Caki2 (cell line): ENCODE measurements around the gene WAS. TPM values are rescaled to one million over a fixed set of nuclear protein-coding genes. Genes with fewer than 3 reads are reported as not detected.
"Not testable (repeated sequence)": the region's sequence is repeated elsewhere in the genome, so short reads cannot be mapped to it uniquely, and the experiment has no call there.

ENCODE experiments used
- DNase-seq: peaks from one replicate; pipeline ENCODE4 v3.0.0-alpha.2; 2015; ENCODE audit warnings: low read depth
- in situ Hi-C: cut with HindIII; loops from 2 replicates; pipeline ENCODE4 v1.10.0; 2016; ENCODE audit warnings: low sequenced_read_pairs, low pct_unique_long_range_greater_than_20kb, mixed read lengths
- total RNA-seq: library from RNA; depleted of rRNA; stranded (reverse); fragments of >200 nt; shearing (Covaris generic); gene quantifications from 2 replicates; pipeline ENCODE4 v1.2.3, GENCODE V29; 2014; ENCODE audit warnings: low replicate concordance; rRNA removed

Gene WAS
- 2.7 TPM in 1 of 2 replicates, not detected in the other for total RNA-seq

DNA sequence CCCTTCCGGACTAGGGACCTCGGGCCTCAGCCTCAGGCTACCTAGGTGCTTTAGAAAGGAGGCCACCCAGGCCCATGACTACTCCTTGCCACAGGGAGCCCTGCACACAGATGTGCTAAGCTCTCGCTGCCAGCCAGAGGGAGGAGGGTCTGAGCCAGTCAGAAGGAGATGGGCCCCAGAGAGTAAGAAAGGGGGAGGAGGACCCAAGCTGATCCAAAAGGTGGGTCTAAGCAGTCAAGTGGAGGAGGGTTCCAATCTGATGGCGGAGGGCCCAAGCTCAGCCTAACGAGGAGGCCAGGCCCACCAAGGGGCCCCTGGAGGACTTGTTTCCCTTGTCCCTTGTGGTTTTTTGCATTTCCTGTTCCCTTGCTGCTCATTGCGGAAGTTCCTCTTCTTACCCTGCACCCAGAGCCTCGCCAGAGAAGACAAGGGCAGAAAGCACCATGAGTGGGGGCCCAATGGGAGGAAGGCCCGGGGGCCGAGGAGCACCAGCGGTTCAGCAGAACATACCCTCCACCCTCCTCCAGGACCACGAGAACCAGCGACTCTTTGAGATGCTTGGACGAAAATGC lies at the start of gene WAS:
Gene WAS, plus strand, starts transcription at position 389 of the 572 bp plus-strand sequence. Its CDS starts 55 bp downstream, at position 444.
- DNase-seq, result no peak
- in situ Hi-C loops, result no loop called here

GRCh38 chrX:48636301-48636700 lies 47.3 kb upstream of the WAS start:
- DNase-seq, result no peak
- in situ Hi-C loops, result no loop called here

GRCh38 chrX:48636776-48637175 lies 46.8 kb upstream of the WAS start:
- DNase-seq, result no peak
- in situ Hi-C loops, result no loop called here

- no peak for DNase-seq
- in situ Hi-C loops, result no loop called here
Measured at GRCh38 chrX:48645669-48646068, 37.9 kb upstream of the WAS start.

DNA sequence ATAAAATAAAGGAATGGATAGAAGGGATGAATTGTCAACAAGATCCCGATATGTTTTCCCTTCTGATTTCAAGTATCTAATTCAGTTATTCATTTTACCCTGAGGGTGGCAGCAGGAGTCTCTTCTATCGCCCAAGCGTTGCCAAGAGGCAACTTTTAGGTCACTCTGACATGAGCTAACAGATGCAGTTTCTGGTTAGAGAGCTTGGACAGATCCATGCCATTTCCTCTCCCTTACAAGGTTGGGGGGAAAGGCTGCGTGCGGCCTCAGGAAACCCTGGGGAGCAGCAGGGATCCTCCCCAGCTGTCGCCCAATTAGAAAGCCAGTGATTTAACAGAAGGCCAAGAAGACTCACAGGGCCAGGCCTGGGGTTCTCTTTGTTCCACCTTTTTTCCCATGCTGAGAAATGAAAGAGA lies 35.3 kb upstream of the WAS start:
- in situ Hi-C loops, result no loop called here

GRCh38 chrX:48649102-48649501 lies 34.5 kb upstream of the WAS start:
- no peak for DNase-seq
- in situ Hi-C loops, result no loop called here

More for the DNA sequence above, 35.3 kb upstream of the WAS start:
- peak; percentile 6 for DNase-seq

GRCh38 chrX:48652055-48652579 lies 31.5 kb upstream of the WAS start:
- in situ Hi-C loops, DNase-seq: not testable (repeated sequence)

DNA sequence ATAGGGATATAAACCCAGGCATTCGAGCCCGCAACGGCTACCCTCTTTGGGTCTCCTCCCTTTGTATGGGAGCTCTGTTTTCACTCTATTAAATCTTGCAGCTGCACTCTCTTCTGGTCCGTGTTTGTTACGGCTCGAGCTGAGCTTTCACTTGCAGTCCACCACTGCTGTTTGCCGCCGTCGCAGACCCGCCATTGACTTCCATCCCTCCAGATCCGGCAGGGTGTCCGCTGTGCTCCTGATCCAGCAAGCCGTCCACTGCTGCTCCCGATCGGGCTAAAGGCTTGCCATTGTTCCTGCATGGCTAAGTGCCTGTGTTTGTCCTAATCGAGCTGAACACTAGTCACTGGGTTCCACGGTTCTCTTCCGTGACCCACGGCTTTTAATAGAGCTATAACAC lies 28.9 kb upstream of the WAS start:
- in situ Hi-C loops, DNase-seq: not testable (repeated sequence)

DNA sequence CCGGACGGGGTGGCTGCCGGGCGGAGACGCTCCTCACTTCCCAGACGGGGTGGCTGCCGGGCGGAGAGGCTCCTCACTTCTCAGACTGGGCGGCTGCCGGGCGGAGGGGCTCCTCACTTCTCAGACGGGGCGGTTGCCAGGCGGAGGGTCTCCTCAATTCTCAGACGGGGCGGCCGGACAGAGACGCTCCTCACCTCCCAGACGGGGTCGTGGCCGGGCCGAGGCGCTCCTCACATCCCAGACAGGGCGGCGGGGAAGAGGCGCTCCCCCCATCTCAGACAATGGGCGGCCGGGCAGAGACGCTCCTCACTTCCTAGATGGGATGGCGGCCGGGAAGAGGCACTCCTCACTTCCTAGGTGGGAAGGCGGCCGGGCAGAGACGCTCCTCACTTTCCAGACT lies 23.9 kb upstream of the WAS start:
- DNase-seq, in situ Hi-C loops: not testable (repeated sequence)

GRCh38 chrX:48663241-48663640 lies 20.4 kb upstream of the WAS start:
- no peak for DNase-seq
- in situ Hi-C loops, result no loop called here

DNA sequence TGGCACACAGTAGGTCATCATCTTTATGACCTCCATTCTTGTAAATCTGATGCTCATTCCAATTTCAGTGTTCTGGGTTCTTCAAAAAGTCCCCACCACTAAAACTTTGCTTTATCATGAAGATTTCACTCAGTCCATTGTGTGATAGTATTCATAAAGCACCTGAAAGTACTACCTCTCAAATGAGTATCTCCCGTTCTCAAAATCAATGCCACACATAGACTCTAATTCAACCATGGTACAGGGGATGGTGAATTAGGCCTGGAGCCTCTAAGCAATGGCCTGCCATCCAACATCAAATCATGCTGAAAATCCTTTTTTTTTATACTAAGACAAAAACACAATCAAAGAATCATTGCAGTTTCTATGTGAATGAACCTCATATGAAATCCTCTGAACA lies 19.4 kb upstream of the WAS start:
- in situ Hi-C loops, result no loop called here
- no peak for DNase-seq

DNA sequence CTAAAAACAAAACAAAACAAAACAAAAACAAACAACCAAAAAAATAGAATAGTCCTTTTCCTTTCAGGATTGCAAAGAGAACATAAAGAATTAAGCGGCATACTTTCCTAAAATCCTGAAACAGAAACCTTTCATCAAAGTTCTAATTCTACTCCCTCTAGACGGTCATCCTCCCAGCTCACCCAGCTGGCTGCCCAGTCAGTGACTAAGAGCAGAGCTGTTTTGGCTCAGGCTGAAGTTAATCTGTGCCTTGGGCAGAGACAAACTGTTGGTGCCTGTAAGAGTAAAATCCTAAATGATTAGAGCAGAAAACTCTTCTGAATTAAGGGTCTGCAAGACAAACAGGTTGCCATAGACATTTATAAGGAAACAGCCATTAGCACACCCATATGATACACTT lies 17.6 kb upstream of the WAS start:
- in situ Hi-C loops, result no loop called here
- no peak for DNase-seq

GRCh38 chrX:48666649-48667048 lies 16.9 kb upstream of the WAS start:
- in situ Hi-C loops, result no loop called here
- no peak for DNase-seq

DNA sequence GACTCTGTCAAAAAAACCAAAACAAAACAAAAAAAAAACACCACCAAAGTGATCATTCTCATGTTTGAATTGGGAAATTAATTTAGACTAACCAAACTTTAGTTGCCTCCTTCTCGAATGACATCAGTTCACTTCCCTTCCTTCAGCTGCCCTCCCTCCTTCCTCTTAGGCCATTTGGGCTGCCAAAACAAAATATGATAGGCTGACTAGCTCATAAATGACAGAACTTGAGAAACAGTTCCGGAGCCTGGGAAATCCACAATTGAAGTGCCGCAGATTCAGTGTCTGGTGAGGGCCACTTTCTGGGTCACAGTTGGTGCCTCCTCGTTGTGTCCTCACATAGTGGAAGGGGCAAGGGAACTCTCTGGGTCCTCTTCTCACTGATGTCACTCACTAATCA lies 16.1 kb upstream of the WAS start:
- no peak for DNase-seq
- in situ Hi-C loops, result no loop called here

- DNase-seq, in situ Hi-C loops: not testable (repeated sequence)
Measured at GRCh38 chrX:48668187-48668586, 15.4 kb upstream of the WAS start.

GRCh38 chrX:48676106-48676892 lies 7.3 kb upstream of the WAS start:
- in situ Hi-C loops, result no loop called here
- DNase-seq, result peak; percentile 89

- in situ Hi-C loops, result no loop called here
- DNase-seq, result no peak
Measured at GRCh38 chrX:48676893-48677270, 6.7 kb upstream of the WAS start.

- in situ Hi-C loops, result no loop called here
- no peak for DNase-seq
Measured at GRCh38 chrX:48677516-48677915, 6.1 kb upstream of the WAS start.

GRCh38 chrX:48680467-48680866 lies 3.1 kb upstream of the WAS start:
- DNase-seq, in situ Hi-C loops: not testable (repeated sequence)
